SK-N-MC (cell line): Measurements from ENCODE around the gene FOXF2.

Experiments used
- EZH2 ChIP-seq: fragments of 200-600 bp; sonication (generic); IDR thresholded peaks from one replicate; pipeline ENCODE4 v1.6.1; 2017; ENCODE audit warnings: antibody characterized with exemption
- POLR2AphosphoS5 ChIP-seq: IDR thresholded peaks from 2 replicates; pipeline ENCODE4 v1.6.1; 2012; ENCODE audit warnings: mild to moderate bottlenecking, low read depth, low read length, borderline replicate concordance

GRCh38 chr6:1406306-1407072, 17.1 kb downstream of the FOXF2 start:
- TF ChIP-seq EZH2, result no peak
- no peak for TF ChIP-seq POLR2AphosphoS5
